ENCODE data around the gene UBN1. TPM values are rescaled to one million over a fixed set of nuclear protein-coding genes. Genes with fewer than 3 reads are reported as not detected.

The UBN1 gene
- total and polyA plus RNA-seq, 2 donors (not counting 3 experiments of a cell fraction or from before 2014, with no cell fraction given): 26.0 to 44.8 TPM

DNA sequence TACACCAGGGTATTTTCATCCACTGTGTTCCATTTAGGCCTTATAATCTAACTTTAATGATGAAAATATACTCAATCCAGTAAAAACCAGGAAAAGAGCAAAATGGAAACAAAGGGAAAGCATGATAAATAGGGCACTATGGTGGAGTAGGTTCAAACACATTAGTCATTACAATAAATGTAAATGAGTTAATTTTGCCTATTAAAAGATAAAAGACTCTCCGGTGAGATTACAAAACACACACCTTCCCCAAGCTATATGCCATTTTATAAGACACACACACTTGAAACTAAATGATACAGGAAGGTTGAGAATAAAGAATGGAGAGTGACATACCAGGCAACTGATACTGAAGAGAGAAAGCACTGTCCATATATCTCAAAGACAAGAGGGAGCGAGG, 79.6 kb downstream of the UBN1 start:
- ChIA-PET POLR2A (no interaction called here), CTCF (no interaction called here)
- Histone ChIP-seq H2AFZ (ENCODE audit: low read depth, low read length) (no peak overlapping the region), H3K36me3 (ENCODE audit: control insufficient read depth in 2 of 2, extremely low read depth in 1 of 2, insufficient read depth in 2 of 2, low read length in 2 of 2) (no peaks in the 10 kb centered on the region), H3K79me2 (ENCODE audit: control insufficient read depth, insufficient read depth, low read length) (no peaks in the 10 kb centered on the region), H3K4me3 (replicated peaks in 1 of 3; ENCODE audit: insufficient read depth in 1 of 3, low read depth in 1 of 3, low read length in 3 of 3) (no peak overlapping the region), H4K20me1 (replicated peaks; ENCODE audit: control insufficient read depth, extremely low read depth, insufficient read depth, low read length) (no peaks in the 10 kb centered on the region), H3K9me1 (replicated peaks; ENCODE audit: control insufficient read depth, extremely low read depth, insufficient read depth, low read length) (no peaks in the 10 kb centered on the region), H3K4me2 (ENCODE audit: insufficient read depth, low read length) (no peak overlapping the region), H3K27me3 (ENCODE audit: control insufficient read depth in 2 of 2, insufficient read depth in 2 of 2, low read length in 2 of 2) (no peaks in the 10 kb centered on the region), H3K9me3 (replicated peaks; ENCODE audit: control insufficient read depth, insufficient read depth, low read length) (peaks cover 2% of the 10 kb centered on the region), H3K4me1 (ENCODE audit: control insufficient read depth, extremely low read depth, insufficient read depth, low read length) (no peaks in the 10 kb centered on the region), H3K9ac (replicated peaks; ENCODE audit: extremely low read depth, insufficient read depth, low read length) (no peak overlapping the region), H3K27ac (ENCODE audit: insufficient read depth, low read depth, low read length) (no peak overlapping the region)
- TF ChIP-seq POLR2AphosphoS5 (IDR thresholded peaks at IDR 0.05; ENCODE audit: insufficient read depth, low read depth, low read length) (no peak), POLR2A (IDR thresholded peaks at IDR 0.05; ENCODE audit: low read depth, low read length) (no peak), JUN (IDR thresholded peaks at IDR 0.05; ENCODE audit: borderline replicate concordance, insufficient read depth, insufficient read length, low read depth) (no peak), MYC (IDR thresholded peaks at IDR 0.05; ENCODE audit: low read depth, low read length) (no peak), CTCF (IDR thresholded peaks at IDR 0.05; ENCODE audit: extremely low read depth in 1 of 2, insufficient read depth in 1 of 2, low read depth in 1 of 2, low read length in 2 of 2) (no peak), FOS (IDR thresholded peaks at IDR 0.05; ENCODE audit: borderline replicate concordance, insufficient read depth, low read length) (no peak), EZH2 (IDR thresholded peaks at IDR 0.05; ENCODE audit: borderline replicate concordance, low read depth, low read length, severe bottlenecking) (no peak), GATA2 (IDR thresholded peaks at IDR 0.05; ENCODE audit: insufficient read depth, insufficient read length, low read depth, low read length) (no peak)
- TF ChIP-seq, protein P1, sequence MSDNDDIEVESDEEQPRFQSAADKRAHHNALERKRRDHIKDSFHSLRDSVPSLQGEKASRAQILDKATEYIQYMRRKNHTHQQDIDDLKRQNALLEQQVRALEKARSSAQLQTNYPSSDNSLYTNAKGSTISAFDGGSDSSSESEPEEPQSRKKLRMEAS (IDR thresholded peaks at IDR 0.05; ENCODE audit: insufficient read depth, insufficient read length): no peak
- FAIRE-seq (no peak), DNase-seq (ENCODE audit: low read depth, low spot score) (no peak)
- intact Hi-C loops (cut with micrococcal nuclease) (no loop called here), dilution Hi-C loops (cut with MboI; ENCODE audit: extremely low pct_ligation_motif_present, low sequenced_read_pairs) (no loop called here)
- BruUV-seq (replicated peaks): no TSS peak

All from endothelial cell of umbilical vein (primary cell).